ENCODE data around the gene MAN1C1. TPM values are rescaled to one million over a fixed set of nuclear protein-coding genes. Genes with fewer than 3 reads are reported as not detected.

The MAN1C1 gene
- total and polyA plus RNA-seq, 8 donors: 4.3 to 33.9 (median 6.1) TPM

- Histone ChIP-seq H3K4me3 (no peak overlapping the region), H3K27ac (peak overlapping the region in 2 of 5 donors; percentile 39 to 70), H3K9me3 (no peaks in the 10 kb centered on the region), H3K4me1 (peaks cover 28 to 58% (median 41%) of the 10 kb centered on the region in 4 donors), H3K27me3 (no peaks in the 10 kb centered on the region), H3K36me3 (no peaks in the 10 kb centered on the region)
- no peak for TF ChIP-seq POLR2A (IDR thresholded peaks at IDR 0.05)
- no peak for TF ChIP-seq EP300 (IDR thresholded peaks at IDR 0.05)
- no peak for TF ChIP-seq CTCF (IDR thresholded peaks at IDR 0.05)
- no peak for TF ChIP-seq POLR2AphosphoS5 (IDR thresholded peaks at IDR 0.05)
- intact Hi-C loops (cut with DNase I; ENCODE audit: low total_unique reads): no loop called here
- 60 to 81% (median 75%) methylated on average over 12 of the region's 12 CpGs for WGBS, 5 donors
- peak in 1 of 2 donors; percentile 37 for DNase-seq
These were observed 113.4 kb downstream of the MAN1C1 start for GRCh38 chr1:25729790-25730644.

- Histone ChIP-seq H3K4me3 (no peak overlapping the region), H3K4me1 (peaks cover 33 to 61% (median 44%) of the 10 kb centered on the region in 4 donors), H3K9me3 (no peaks in the 10 kb centered on the region), H3K27me3 (no peaks in the 10 kb centered on the region), H3K36me3 (no peaks in the 10 kb centered on the region), H3K27ac (peak overlapping the region in 2 of 5 donors; percentile 39 to 70)
- no peak for DNase-seq
- 87 to 92% (median 90%) methylated on average over 5 of the region's 5 CpGs for WGBS, 5 donors
- intact Hi-C loops (cut with DNase I; ENCODE audit: low total_unique reads): no loop called here
- TF ChIP-seq POLR2A (IDR thresholded peaks at IDR 0.05) (no peak), POLR2AphosphoS5 (IDR thresholded peaks at IDR 0.05) (no peak), EP300 (IDR thresholded peaks at IDR 0.05) (no peak), CTCF (IDR thresholded peaks at IDR 0.05) (no peak)
These were observed 114.6 kb downstream of the MAN1C1 start for GRCh38 chr1:25731148-25731547.

- 91 to 98% (median 94%) methylated on average over 2 to 4 of the region's 4 CpGs for WGBS, 5 donors
- H3K4me1 ChIP-seq: peaks cover 39 to 64% (median 48%) of the 10 kb centered on the region in 4 donors
- H3K4me3 ChIP-seq: no peak overlapping the region
- H3K27me3 ChIP-seq: no peaks in the 10 kb centered on the region
- H3K36me3 ChIP-seq: no peaks in the 10 kb centered on the region
- no peaks in the 10 kb centered on the region for H3K9me3 ChIP-seq
- no peak for DNase-seq
- intact Hi-C loops (cut with DNase I; ENCODE audit: low total_unique reads): no loop called here
- no peak overlapping the region for H3K27ac ChIP-seq
- TF ChIP-seq EP300 (IDR thresholded peaks at IDR 0.05) (no peak), POLR2A (IDR thresholded peaks at IDR 0.05) (no peak)
These were observed 115.2 kb downstream of the MAN1C1 start for GRCh38 chr1:25731626-25732370.

- DNase-seq: no peak
- Histone ChIP-seq H3K27me3 (no peaks in the 10 kb centered on the region), H3K27ac (no peak overlapping the region), H3K4me1 (peaks cover 32 to 59% (median 46%) of the 10 kb centered on the region in 4 donors), H3K4me3 (no peak overlapping the region), H3K36me3 (no peaks in the 10 kb centered on the region), H3K9me3 (no peaks in the 10 kb centered on the region)
- TF ChIP-seq EP300 (IDR thresholded peaks at IDR 0.05) (no peak), CTCF (IDR thresholded peaks at IDR 0.05) (no peak), POLR2AphosphoS5 (IDR thresholded peaks at IDR 0.05) (no peak), POLR2A (IDR thresholded peaks at IDR 0.05) (no peak)
- WGBS, 5 donors: 79 to 88% (median 81%) methylated on average over 4 of the region's 4 CpGs
- intact Hi-C loops (cut with DNase I; ENCODE audit: low total_unique reads): no loop called here
These were observed 116.2 kb downstream of the MAN1C1 start for GRCh38 chr1:25732821-25733220.
